ENCODE data around the gene RNF145. TPM values are rescaled to one million over a fixed set of nuclear protein-coding genes. Genes with fewer than 3 reads are reported as not detected.

Gene RNF145
- total and polyA plus RNA-seq, 2 of the 13 experiments (the other 11 are each of a cell fraction or from before 2014, with no cell fraction given), result 24.6 TPM

DNA sequence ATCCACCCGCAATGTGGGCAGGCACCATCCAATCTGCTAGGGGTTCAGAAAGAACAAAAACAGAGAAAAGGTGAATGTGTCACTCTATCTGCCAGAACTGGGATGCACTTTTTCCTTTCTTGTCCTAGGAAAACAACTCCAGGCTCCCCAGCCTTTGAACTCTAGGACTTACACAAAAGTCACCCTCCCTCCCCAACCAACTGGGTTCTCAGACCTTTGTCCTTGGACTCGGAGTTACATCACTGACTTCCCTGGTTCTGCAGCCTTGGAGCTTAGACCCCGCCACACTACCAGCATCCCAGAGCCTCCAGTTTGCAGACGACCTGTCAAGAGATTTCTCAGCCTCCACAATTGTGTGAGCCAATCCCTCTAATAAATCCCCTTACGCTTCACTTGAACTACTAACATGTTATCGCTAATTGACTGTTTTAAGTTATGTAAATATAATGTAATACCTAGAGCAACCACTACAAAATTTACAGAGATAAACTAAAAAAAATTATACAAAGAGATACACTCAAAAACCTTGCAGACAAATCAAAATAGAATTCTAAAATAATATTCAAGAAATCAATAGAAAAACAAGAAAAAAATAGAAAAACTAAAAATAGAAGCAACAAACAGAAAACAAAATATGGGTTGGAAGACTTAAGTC is 48.4 kb upstream of the RNF145 start (continued):
- TF ChIP-seq, protein P1, sequence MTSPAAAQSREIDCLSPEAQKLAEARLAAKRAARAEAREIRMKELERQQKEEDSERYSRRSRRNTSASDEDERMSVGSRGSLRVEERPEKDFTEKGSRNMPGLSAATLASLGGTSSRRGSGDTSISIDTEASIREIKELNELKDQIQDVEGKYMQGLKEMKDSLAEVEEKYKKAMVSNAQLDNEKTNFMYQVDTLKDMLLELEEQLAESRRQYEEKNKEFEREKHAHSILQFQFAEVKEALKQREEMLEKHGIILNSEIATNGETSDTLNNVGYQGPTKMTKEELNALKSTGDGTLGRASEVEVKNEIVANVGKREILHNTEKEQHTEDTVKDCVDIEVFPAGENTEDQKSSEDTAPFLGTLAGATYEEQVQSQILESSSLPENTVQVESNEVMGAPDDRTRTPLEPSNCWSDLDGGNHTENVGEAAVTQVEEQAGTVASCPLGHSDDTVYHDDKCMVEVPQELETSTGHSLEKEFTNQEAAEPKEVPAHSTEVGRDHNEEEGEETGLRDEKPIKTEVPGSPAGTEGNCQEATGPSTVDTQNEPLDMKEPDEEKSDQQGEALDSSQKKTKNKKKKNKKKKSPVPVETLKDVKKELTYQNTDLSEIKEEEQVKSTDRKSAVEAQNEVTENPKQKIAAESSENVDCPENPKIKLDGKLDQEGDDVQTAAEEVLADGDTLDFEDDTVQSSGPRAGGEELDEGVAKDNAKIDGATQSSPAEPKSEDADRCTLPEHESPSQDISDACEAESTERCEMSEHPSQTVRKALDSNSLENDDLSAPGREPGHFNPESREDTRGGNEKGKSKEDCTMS (CRISPR knock-in tag; conservative IDR thresholded peaks at IDR 0.05), result no peak
- TF ChIP-seq KLF16 (CRISPR knock-in tag; IDR thresholded peaks at IDR 0.05), result peak in 1 of 2 experiments; percentile 47; a peak in 1 of 4 replicates
- no peak for TF ChIP-seq ATF5 (CRISPR knock-in tag; IDR thresholded peaks at IDR 0.05; ENCODE audit: low read depth)
- TF ChIP-seq MEF2D (CRISPR knock-in tag; IDR thresholded peaks at IDR 0.05), result no peak
- TF ChIP-seq ZFP62 (CRISPR knock-in tag; IDR thresholded peaks at IDR 0.05), result no peak
- TF ChIP-seq, protein P2, sequence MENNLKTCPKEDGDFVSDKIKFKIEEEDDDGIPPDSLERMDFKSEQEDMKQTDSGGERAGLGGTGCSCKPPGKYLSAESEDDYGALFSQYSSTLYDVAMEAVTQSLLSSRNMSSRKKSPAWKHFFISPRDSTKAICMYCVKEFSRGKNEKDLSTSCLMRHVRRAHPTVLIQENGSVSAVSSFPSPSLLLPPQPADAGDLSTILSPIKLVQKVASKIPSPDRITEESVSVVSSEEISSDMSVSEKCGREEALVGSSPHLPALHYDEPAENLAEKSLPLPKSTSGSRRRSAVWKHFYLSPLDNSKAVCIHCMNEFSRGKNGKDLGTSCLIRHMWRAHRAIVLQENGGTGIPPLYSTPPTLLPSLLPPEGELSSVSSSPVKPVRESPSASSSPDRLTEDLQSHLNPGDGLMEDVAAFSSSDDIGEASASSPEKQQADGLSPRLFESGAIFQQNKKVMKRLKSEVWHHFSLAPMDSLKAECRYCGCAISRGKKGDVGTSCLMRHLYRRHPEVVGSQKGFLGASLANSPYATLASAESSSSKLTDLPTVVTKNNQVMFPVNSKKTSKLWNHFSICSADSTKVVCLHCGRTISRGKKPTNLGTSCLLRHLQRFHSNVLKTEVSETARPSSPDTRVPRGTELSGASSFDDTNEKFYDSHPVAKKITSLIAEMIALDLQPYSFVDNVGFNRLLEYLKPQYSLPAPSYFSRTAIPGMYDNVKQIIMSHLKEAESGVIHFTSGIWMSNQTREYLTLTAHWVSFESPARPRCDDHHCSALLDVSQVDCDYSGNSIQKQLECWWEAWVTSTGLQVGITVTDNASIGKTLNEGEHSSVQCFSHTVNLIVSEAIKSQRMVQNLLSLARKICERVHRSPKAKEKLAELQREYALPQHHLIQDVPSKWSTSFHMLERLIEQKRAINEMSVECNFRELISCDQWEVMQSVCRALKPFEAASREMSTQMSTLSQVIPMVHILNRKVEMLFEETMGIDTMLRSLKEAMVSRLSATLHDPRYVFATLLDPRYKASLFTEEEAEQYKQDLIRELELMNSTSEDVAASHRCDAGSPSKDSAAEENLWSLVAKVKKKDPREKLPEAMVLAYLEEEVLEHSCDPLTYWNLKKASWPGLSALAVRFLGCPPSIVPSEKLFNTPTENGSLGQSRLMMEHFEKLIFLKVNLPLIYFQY (CRISPR knock-in tag; IDR thresholded peaks at IDR 0.05; ENCODE audit: borderline replicate concordance), result 0 out of 2 replicates have a peak, but pooled peaks have one; percentile 25
- TF ChIP-seq ZNF234 (CRISPR knock-in tag; conservative IDR thresholded peaks at IDR 0.05), result no peak
- 0 out of 2 replicates have a peak, but pooled peaks have one; percentile 58 for TF ChIP-seq ZNF264 (CRISPR knock-in tag; IDR thresholded peaks at IDR 0.05)
- TF ChIP-seq RORA (CRISPR knock-in tag; IDR thresholded peaks at IDR 0.05), result no peak
- TF ChIP-seq ZMYM3 (CRISPR knock-in tag; IDR thresholded peaks at IDR 0.05), result no peak
- TF ChIP-seq HDAC2 (CRISPR knock-in tag; IDR thresholded peaks at IDR 0.05), result peak; percentile 50; the same call in 1 of the 2 replicates
- TF ChIP-seq ZNF430 (CRISPR knock-in tag; IDR thresholded peaks at IDR 0.05), result 0 out of 2 replicates have a peak, but pooled peaks have one; percentile 29
- peak; percentile 35; the same call in 1 of the 2 replicates for TF ChIP-seq CEBPB (IDR thresholded peaks at IDR 0.05; ENCODE audit: borderline replicate concordance, low read depth, low read length)
- no peak for TF ChIP-seq ZFYVE20 (CRISPR knock-in tag; IDR thresholded peaks at IDR 0.05; ENCODE audit: borderline replicate concordance, low read depth)
- TF ChIP-seq, protein P3, sequence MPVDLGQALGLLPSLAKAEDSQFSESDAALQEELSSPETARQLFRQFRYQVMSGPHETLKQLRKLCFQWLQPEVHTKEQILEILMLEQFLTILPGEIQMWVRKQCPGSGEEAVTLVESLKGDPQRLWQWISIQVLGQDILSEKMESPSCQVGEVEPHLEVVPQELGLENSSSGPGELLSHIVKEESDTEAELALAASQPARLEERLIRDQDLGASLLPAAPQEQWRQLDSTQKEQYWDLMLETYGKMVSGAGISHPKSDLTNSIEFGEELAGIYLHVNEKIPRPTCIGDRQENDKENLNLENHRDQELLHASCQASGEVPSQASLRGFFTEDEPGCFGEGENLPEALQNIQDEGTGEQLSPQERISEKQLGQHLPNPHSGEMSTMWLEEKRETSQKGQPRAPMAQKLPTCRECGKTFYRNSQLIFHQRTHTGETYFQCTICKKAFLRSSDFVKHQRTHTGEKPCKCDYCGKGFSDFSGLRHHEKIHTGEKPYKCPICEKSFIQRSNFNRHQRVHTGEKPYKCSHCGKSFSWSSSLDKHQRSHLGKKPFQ (CRISPR knock-in tag; IDR thresholded peaks at IDR 0.05; ENCODE audit: insufficient replicate concordance), result no peak
- TF ChIP-seq, protein P4, sequence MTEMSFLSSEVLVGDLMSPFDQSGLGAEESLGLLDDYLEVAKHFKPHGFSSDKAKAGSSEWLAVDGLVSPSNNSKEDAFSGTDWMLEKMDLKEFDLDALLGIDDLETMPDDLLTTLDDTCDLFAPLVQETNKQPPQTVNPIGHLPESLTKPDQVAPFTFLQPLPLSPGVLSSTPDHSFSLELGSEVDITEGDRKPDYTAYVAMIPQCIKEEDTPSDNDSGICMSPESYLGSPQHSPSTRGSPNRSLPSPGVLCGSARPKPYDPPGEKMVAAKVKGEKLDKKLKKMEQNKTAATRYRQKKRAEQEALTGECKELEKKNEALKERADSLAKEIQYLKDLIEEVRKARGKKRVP (CRISPR knock-in tag; IDR thresholded peaks at IDR 0.05), result peak in 1 of 2 experiments; percentile 77; a peak in 2 of 4 replicates
- no peak for TF ChIP-seq ATF2 (CRISPR knock-in tag; IDR thresholded peaks at IDR 0.05)

All from HepG2 (cell line).